IPS DF 19.7 (cell line): ENCODE results near the gene PKDCC.

ENCODE experiments used
- DNase-seq: peaks from one replicate; pipeline ENCODE4 v3.0.0-alpha.2; 2013; ENCODE audit warnings: low read depth, low spot score

PKDCC gene

GRCh38 chr2:42107249-42108042 lies 59.6 kb downstream of the PKDCC start:
- DNase-seq = no peak
